CD14-positive monocyte (primary cell): Measurements from ENCODE around the gene CDRT15. TPM values are rescaled to one million over a fixed set of nuclear protein-coding genes. Genes with fewer than 3 reads are reported as not detected.
A peak's percentile ranks its signal among the peaks of the same experiment; 100 is the strongest.

Experiments used
- DNase-seq, 3 donors: peaks; one replicate each; pipeline ENCODE4 v3.0.0-alpha.2; 2011 to 2022
- H2AFZ ChIP-seq: 2 replicates; pipeline ENCODE4 v1.6.0; 2012; ENCODE audit warnings: mild to moderate bottlenecking, low read depth, low read length, inconsistent platforms; ENCODE audit not compliant: insufficient read depth, poor library complexity, severe bottlenecking
- H3K27ac ChIP-seq, 2 donors: 1 replicate in 1 of 2; 2 replicates in 1 of 2; pipeline ENCODE4 v1.5.1; 2012 to 2013; ENCODE audit warnings: low read length in 2 of 2, control low read depth in 1 of 2, inconsistent platforms in 1 of 2, low read depth in 1 of 2, mild to moderate bottlenecking in 1 of 2
- H3K27me3 ChIP-seq, 2 donors: one replicate each; pipeline versions ENCODE4 v1.6.0 to v1.6.1; 2011 to 2013; ENCODE audit warnings: low read length in 2 of 2; ENCODE audit not compliant: control insufficient read depth in 2 of 2, insufficient read depth in 2 of 2
- H3K36me3 ChIP-seq, 2 donors: replicated peaks in 1 of 2; 1 replicate in 1 of 2; 2 replicates in 1 of 2; pipeline versions ENCODE4 v1.5.1 to v1.6.1; 2012 to 2013; ENCODE audit warnings: low read length in 2 of 2, control low read depth in 1 of 2, inconsistent platforms in 1 of 2, mild to moderate bottlenecking in 1 of 2; ENCODE audit not compliant: insufficient read depth in 2 of 2, control insufficient read depth in 1 of 2
- H3K4me1 ChIP-seq, 2 donors: 1 replicate in 1 of 2; 2 replicates in 1 of 2; pipeline versions ENCODE4 v1.5.1 to v1.6.1; 2012 to 2013; ENCODE audit warnings: low read length in 2 of 2, control low read depth in 1 of 2, inconsistent platforms in 1 of 2, mild to moderate bottlenecking in 1 of 2, moderate library complexity in 1 of 2; ENCODE audit not compliant: insufficient read depth in 2 of 2, control insufficient read depth in 1 of 2
- H3K4me2 ChIP-seq: replicated peaks from 2 replicates; pipeline ENCODE3; 2012; ENCODE audit warnings: low read length, moderate library complexity, mild to moderate bottlenecking; ENCODE audit not compliant: poor library complexity, severe bottlenecking; ENCODE audit errors: extremely low read depth
- H3K4me3 ChIP-seq, 3 experiments: fragments of 200-600 bp in 1 of 3; sonication (generic) in 1 of 3; replicated peaks in 1 of 3; 1 replicate in 2 of 3; 2 replicates in 1 of 3; pipeline ENCODE4 v1.5.1; 2011 to 2013; ENCODE audit warnings: low read length in 3 of 3, mild to moderate bottlenecking in 3 of 3, control low read depth in 2 of 3, low read depth in 2 of 3, inconsistent platforms in 1 of 3, moderate library complexity in 1 of 3
- H3K79me2 ChIP-seq: 2 replicates; pipeline ENCODE4 v1.6.0; 2012; ENCODE audit warnings: mild to moderate bottlenecking, control low read depth, inconsistent platforms, low read length, moderate library complexity; ENCODE audit not compliant: insufficient read depth
- H3K9ac ChIP-seq: 2 replicates; pipeline ENCODE4 v1.6.0; 2017; ENCODE audit warnings: low read length, mild to moderate bottlenecking; ENCODE audit not compliant: insufficient read depth, poor library complexity, severe bottlenecking
- H3K9me3 ChIP-seq, 2 donors: replicated peaks in 1 of 2; 1 replicate in 1 of 2; 2 replicates in 1 of 2; pipeline versions ENCODE4 v1.5.1 to v1.6.1; 2012 to 2013; ENCODE audit warnings: low read length in 2 of 2, control low read depth in 1 of 2; ENCODE audit not compliant: control insufficient read depth in 1 of 2, insufficient read depth in 1 of 2
- H4K20me1 ChIP-seq: 2 replicates; pipeline ENCODE4 v1.6.0; 2012; ENCODE audit warnings: mild to moderate bottlenecking, low read length, control low read depth, moderate library complexity; ENCODE audit not compliant: insufficient read depth
- H3K27ac Mint-ChIP-seq, 7 donors: one replicate each; pipeline ENCODE4 v1.8.0; 2020; ENCODE audit warnings: mild to moderate bottlenecking in 7 of 7, mixed read lengths in 7 of 7, moderate library complexity in 6 of 7, inconsistent platforms in 2 of 7
- H3K27me3 Mint-ChIP-seq, 3 donors: one replicate each; pipeline ENCODE4 v1.8.0; 2021 to 2022; ENCODE audit warnings: low read depth in 3 of 3, mild to moderate bottlenecking in 3 of 3, mixed read lengths in 3 of 3, moderate library complexity in 3 of 3, inconsistent platforms in 1 of 3
- H3K36me3 Mint-ChIP-seq, 2 donors: one replicate each; pipeline ENCODE4 v1.8.0; 2020; ENCODE audit warnings: mixed read lengths in 2 of 2, inconsistent platforms in 1 of 2, mild to moderate bottlenecking in 1 of 2
- H3K4me1 Mint-ChIP-seq: one replicate; pipeline ENCODE4 v1.8.0; 2020; ENCODE audit warnings: mild to moderate bottlenecking, mixed read lengths
- H3K4me3 Mint-ChIP-seq, 2 donors: one replicate each; pipeline ENCODE4 v1.8.0; 2020; ENCODE audit warnings: mild to moderate bottlenecking in 2 of 2, mixed read lengths in 2 of 2, moderate library complexity in 1 of 2
- H3K9me3 Mint-ChIP-seq, 7 donors: one replicate each; pipeline ENCODE4 v1.8.0; 2020 to 2022; ENCODE audit warnings: mixed read lengths in 7 of 7, mild to moderate bottlenecking in 6 of 7, moderate library complexity in 6 of 7, inconsistent platforms in 2 of 7
- CTCF ChIP-seq: fragments of 200-600 bp; IDR thresholded peaks from one replicate; pipeline ENCODE4 v1.8.0; 2022; ENCODE audit warnings: antibody characterized with exemption, mild to moderate bottlenecking
- WGBS: methylation state at CpG from one replicate; pipeline ENCODE4 v1.1.5; 2013; ENCODE audit warnings: missing lambda C conversion rate; ENCODE audit not compliant: insufficient coverage; 5-methylcytosine and 5-hydroxymethylcytosine counted together
- intact Hi-C, 2 donors: fragments of 100-400 bp; cut with micrococcal nuclease; formaldehyde crosslinking; loops; one replicate each; pipeline versions ENCODE4 v1.15.0 to v1.15.1; 2023
- polyA plus RNA-seq, 3 donors: library from polyadenylated mRNA; depleted of rRNA in 1 of 3; unstranded in 2 of 3; stranded (reverse) in 1 of 3; fragments of 300-500 nt in 2 of 3; fragments of >200 nt in 1 of 3; fragmentation: Illumina TruSeq in 2 of 3; gene quantifications; 1 replicate in 2 of 3; 2 replicates in 1 of 3; pipeline ENCODE4 v1.2.3, GENCODE V29; 2012 to 2021

CDRT15 gene
- polyA plus RNA-seq, 3 donors = not detected

DNA sequence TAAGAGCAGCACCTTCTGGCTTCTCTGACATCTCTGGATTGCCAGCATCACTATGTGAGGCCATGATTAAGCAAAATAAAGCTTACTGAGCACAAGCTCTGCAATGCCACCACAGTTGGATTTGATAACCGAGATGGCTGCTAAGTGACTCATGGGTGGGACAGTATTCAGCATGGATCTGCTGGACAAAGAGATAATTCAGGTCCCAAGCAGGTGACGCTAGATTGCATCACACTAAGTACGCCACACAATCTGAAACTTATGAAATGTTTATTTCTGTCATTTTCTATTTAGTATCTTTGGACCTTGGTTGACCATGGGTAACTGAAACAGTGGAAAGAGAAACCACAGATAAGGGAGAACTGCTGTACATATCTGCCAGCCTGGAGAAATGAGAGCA lies 27.4 kb downstream of the CDRT15 start:
- Histone ChIP-seq H3K36me3 (peaks cover 4 to 41% of the 10 kb centered on the region in 2 donors), H4K20me1 (no peaks in the 10 kb centered on the region), H3K4me3 (no peak overlapping the region), H2AFZ (no peak overlapping the region), H3K27ac (no peak overlapping the region), H3K79me2 (no peaks in the 10 kb centered on the region), H3K9ac (no peak overlapping the region), H3K4me2 (no peak overlapping the region), H3K4me1 (no peaks in the 10 kb centered on the region), H3K27me3 (no peaks in the 10 kb centered on the region), H3K9me3 (peaks cover 0 to 5% of the 10 kb centered on the region in 2 donors)
- Mint-ChIP-seq H3K27ac (no peak overlapping the region), H3K4me1 (peaks cover 2% of the 10 kb centered on the region), H3K4me3 (no peak overlapping the region), H3K9me3 (peaks cover 0 to 7% (median 4%) of the 10 kb centered on the region in 7 donors), H3K27me3 (peaks cover 0 to 2% (median 2%) of the 10 kb centered on the region in 3 donors), H3K36me3 (peaks cover 40 to 44% of the 10 kb centered on the region in 2 donors)
- TF ChIP-seq CTCF = no peak
- WGBS = no CpG with 5 or more reads among the region's 3 CpGs
- no peak for DNase-seq
- intact Hi-C loops = no loop called here

DNA sequence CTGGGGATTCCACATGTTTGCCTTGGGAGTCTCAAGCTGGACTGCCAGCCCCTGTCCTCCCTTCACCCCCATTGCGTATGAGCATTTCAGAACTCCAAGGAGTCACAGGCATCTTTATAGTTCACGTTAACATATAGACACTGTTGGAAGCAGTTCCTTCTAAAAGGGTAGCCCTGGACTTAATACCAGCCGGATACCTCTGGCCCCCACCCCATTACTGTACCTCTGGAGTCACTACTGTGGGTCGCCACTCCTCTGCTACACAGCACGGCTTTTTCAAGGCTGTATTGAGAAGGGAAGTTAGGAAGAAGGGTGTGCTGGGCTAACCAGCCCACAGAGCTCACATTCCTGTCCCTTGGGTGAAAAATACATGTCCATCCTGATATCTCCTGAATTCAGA lies 28.9 kb downstream of the CDRT15 start:
- TF ChIP-seq CTCF = no peak
- Mint-ChIP-seq H3K27ac (peak overlapping the region in 1 of 7 donors; percentile 43), H3K36me3 (peaks cover 47 to 54% of the 10 kb centered on the region in 2 donors), H3K4me1 (peaks cover 2% of the 10 kb centered on the region), H3K4me3 (no peak overlapping the region), H3K9me3 (peaks cover 0 to 7% (median 4%) of the 10 kb centered on the region in 7 donors), H3K27me3 (peaks cover 0 to 2% (median 1%) of the 10 kb centered on the region in 3 donors)
- H4K20me1 ChIP-seq = no peaks in the 10 kb centered on the region
- no peak for DNase-seq
- H3K9me3 ChIP-seq = peaks cover 0 to 5% of the 10 kb centered on the region in 2 donors
- H3K36me3 ChIP-seq = peaks cover 4 to 50% of the 10 kb centered on the region in 2 donors
- H3K27me3 ChIP-seq = no peaks in the 10 kb centered on the region
- WGBS = 100% methylated on average over 2 of the region's 5 CpGs
- intact Hi-C loops = no loop called here
- no peak overlapping the region for H3K4me2 ChIP-seq
- H3K4me1 ChIP-seq = no peaks in the 10 kb centered on the region
- H2AFZ ChIP-seq = no peak overlapping the region
- no peak overlapping the region for H3K4me3 ChIP-seq
- H3K9ac ChIP-seq = no peak overlapping the region
- no peaks in the 10 kb centered on the region for H3K79me2 ChIP-seq
- no peak overlapping the region for H3K27ac ChIP-seq
